T-helper 2 cell treated with Interferon-gamma antibody and Interleukin-4, amounts not matched to agents 5 μg/mL and 100 μg/mL, for 36 hours (primary cell): ENCODE data around the gene CAPN12.
A peak's percentile ranks its signal among the peaks of the same experiment; 100 is the strongest.
"Not testable (repeated sequence)": the region's sequence is repeated elsewhere in the genome, so short reads cannot be mapped to it uniquely, and the experiment has no call there.

Source experiments
- DNase-seq: peaks from one replicate; pipeline ENCODE4 v3.0.0; 2021; ENCODE audit warnings: low spot score
- H3K27ac Mint-ChIP-seq: one replicate; pipeline ENCODE4 v1.8.0; 2021; ENCODE audit warnings: mild to moderate bottlenecking, mixed read lengths
- H3K27me3 Mint-ChIP-seq: one replicate; pipeline ENCODE4 v1.8.0; 2021; ENCODE audit warnings: low read depth, mixed read lengths
- H3K36me3 Mint-ChIP-seq: one replicate; pipeline ENCODE4 v1.8.0; 2021; ENCODE audit warnings: low read depth, mixed read lengths
- H3K4me1 Mint-ChIP-seq: one replicate; pipeline ENCODE4 v1.8.0; 2021; ENCODE audit warnings: low read depth, mixed read lengths
- H3K4me3 Mint-ChIP-seq: one replicate; pipeline ENCODE4 v1.8.0; 2022; ENCODE audit warnings: mild to moderate bottlenecking, moderate library complexity, mixed read lengths
- H3K9me3 Mint-ChIP-seq: one replicate; pipeline ENCODE4 v1.8.0; 2021; ENCODE audit warnings: mixed read lengths

CAPN12 gene, protein sequence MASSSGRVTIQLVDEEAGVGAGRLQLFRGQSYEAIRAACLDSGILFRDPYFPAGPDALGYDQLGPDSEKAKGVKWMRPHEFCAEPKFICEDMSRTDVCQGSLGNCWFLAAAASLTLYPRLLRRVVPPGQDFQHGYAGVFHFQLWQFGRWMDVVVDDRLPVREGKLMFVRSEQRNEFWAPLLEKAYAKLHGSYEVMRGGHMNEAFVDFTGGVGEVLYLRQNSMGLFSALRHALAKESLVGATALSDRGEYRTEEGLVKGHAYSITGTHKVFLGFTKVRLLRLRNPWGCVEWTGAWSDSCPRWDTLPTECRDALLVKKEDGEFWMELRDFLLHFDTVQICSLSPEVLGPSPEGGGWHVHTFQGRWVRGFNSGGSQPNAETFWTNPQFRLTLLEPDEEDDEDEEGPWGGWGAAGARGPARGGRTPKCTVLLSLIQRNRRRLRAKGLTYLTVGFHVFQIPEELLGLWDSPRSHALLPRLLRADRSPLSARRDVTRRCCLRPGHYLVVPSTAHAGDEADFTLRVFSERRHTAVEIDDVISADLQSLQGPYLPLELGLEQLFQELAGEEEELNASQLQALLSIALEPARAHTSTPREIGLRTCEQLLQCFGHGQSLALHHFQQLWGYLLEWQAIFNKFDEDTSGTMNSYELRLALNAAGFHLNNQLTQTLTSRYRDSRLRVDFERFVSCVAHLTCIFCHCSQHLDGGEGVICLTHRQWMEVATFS

DNA sequence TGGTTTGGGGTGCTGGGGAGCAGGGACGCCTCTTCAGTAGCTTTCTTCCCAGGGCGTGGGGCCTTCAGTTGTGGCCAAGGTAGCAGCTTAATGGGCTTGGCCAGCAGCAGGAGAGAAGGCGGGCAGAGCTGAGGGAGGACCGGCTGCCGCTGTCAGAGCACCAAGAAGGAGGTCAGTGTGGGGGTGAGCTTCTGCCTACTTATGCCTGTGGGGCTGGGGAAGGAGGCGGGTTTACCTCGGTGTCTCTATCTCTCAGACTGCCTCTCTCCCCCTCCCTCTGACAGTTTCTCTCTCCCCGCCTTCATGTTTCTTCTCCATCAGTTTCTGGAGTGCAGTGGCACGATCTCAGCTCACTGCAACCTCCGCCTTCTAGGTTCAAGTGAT, at the start of gene CAPN12:
CAPN12 (minus strand) TSS at position 177 of the 384 bp plus-strand sequence. CDS start 309 bp downstream, outside the sequence.
- H3K27me3 Mint-ChIP-seq, result no peaks in the 10 kb centered on the region
- no peaks in the 10 kb centered on the region for H3K9me3 Mint-ChIP-seq
- H3K27ac Mint-ChIP-seq, result peak within 1 kb of the TSS; percentile 36
- H3K4me1 Mint-ChIP-seq, result peaks cover 10% of the 10 kb centered on the region
- H3K4me3 Mint-ChIP-seq, result no peak within 1 kb of the TSS
- no peak for DNase-seq
- no peaks in the 10 kb centered on the region for H3K36me3 Mint-ChIP-seq

DNA sequence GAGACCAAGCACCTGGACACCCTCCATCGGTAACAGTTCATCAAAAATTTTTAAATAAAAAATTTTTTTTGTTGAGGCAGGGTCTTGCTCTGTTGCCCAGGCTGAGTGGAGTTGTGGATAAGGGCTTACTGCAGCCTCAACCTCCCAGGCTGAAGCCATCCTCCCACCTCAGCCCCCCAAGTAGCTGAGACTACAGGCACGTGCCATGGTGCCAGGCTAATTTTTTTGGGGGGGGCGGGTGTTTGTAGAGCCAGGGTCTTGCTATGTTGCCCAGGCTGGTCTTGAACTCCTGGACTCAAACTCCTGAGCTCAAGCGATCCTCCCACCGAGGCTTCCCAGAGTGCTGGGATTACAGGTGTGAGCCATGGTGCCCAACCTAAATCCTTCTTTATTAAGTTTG, 49.4 kb upstream of the CAPN12 start:
- Mint-ChIP-seq H3K9me3 (no peaks in the 10 kb centered on the region), H3K27ac (no peak overlapping the region), H3K4me1 (peaks cover 3% of the 10 kb centered on the region), H3K4me3 (no peak overlapping the region), H3K36me3 (no peaks in the 10 kb centered on the region), H3K27me3 (peaks cover 9% of the 10 kb centered on the region)
- DNase-seq, result no peak

DNA sequence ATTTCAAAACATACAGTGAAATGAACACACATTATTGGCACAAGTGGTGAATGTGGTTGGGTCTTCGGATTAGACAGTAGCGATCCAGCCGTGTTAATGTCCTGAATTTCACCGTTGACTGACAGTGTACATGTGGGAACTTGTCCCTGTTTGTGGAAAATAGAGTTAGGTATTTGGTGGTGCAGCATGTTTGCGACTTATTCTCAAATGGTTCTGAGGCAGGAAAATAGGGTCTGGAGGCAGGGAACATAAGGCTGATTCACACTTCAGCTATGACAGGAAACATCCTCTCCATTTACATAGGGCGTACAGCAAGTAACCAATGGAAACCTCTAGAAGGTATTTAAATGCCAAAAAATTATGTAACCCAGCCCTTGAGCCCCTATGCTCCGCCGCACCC, 48.9 kb upstream of the CAPN12 start:
- Mint-ChIP-seq H3K4me3 (peak overlapping the region; percentile 27), H3K4me1 (peaks cover 3% of the 10 kb centered on the region), H3K27ac (no peak overlapping the region), H3K36me3 (no peaks in the 10 kb centered on the region), H3K27me3 (peaks cover 9% of the 10 kb centered on the region), H3K9me3 (no peaks in the 10 kb centered on the region)
- no peak for DNase-seq

DNA sequence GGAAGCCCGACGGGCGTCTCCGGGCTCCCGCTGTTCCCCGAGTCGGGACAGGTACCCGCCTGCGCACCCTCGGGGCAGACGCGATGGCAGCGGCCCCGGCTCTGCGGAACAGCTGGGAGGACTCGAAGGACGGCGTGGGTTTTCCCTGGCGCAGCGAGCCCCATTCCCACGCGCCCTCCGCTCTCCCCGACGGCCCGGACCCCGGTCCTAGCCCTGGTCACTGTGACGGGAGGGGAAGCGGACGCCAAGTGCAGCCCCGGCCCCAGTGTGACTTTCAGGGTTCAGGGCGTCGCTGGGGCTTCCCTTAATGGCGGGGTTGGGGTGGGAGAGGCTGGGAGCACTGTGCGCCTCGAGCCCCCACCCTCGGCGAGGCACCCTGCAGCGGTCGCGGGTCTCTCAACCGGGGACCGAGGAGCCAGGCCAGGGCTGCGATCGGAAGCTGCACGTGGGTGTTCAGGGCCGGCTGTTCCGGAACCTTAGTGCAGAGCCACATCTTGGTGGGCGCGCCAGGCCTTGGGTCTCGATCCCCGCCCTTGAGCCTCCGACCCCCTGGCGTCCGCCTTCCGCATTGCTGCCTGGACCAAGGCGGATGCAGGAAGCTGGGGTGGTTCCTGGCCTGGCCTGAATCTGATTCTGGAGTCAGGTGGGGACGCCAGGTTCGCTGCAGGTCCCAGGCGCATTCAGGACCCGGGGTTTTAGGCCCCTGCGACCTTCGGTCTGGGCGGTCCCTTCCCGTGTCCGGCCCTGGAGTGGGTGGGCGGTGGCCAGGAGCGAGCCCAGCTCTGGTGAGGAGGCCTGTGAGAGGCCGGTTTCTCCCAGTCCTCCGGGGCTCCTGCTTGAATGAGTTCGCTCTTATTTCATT, 48.2 kb upstream of the CAPN12 start:
- Mint-ChIP-seq H3K36me3 (no peaks in the 10 kb centered on the region), H3K4me3 (no peak overlapping the region), H3K27me3 (peaks cover 9% of the 10 kb centered on the region), H3K27ac (no peak overlapping the region), H3K4me1 (peaks cover 3% of the 10 kb centered on the region), H3K9me3 (no peaks in the 10 kb centered on the region)
- DNase-seq, result no peak

DNA sequence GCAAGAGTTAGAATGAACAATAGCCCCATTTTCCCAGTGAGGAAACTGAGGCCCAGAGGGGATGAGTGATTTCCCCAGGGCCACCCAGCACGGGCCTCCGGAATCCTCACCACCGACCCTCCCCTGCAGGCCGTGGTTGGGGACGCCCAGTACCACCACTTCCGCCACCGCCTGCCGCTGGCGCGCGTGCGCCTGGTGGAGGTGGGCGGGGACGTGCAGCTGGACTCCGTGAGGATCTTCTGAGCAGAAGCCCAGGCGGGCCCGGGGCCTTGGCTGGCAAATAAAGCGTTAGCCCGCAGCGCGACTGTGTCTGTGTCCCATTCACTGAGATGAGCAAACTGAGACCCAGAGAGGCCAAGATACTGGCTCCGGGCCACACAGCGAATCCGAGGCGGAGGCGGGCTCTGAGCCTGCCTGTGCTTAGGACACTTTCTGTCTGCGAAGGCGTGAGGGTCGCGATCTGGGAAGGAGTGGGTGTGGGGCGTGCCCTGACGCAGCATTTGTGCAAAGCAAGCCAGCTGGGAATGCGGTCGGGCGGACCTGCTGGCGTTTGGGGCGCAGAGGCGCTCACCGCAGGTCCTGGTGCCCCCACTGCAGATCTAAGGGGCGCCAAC, 47.3 kb upstream of the CAPN12 start:
- not testable (repeated sequence) for H3K4me3 Mint-ChIP-seq, DNase-seq, H3K27ac Mint-ChIP-seq, H3K36me3 Mint-ChIP-seq, H3K27me3 Mint-ChIP-seq, H3K9me3 Mint-ChIP-seq, H3K4me1 Mint-ChIP-seq

DNA sequence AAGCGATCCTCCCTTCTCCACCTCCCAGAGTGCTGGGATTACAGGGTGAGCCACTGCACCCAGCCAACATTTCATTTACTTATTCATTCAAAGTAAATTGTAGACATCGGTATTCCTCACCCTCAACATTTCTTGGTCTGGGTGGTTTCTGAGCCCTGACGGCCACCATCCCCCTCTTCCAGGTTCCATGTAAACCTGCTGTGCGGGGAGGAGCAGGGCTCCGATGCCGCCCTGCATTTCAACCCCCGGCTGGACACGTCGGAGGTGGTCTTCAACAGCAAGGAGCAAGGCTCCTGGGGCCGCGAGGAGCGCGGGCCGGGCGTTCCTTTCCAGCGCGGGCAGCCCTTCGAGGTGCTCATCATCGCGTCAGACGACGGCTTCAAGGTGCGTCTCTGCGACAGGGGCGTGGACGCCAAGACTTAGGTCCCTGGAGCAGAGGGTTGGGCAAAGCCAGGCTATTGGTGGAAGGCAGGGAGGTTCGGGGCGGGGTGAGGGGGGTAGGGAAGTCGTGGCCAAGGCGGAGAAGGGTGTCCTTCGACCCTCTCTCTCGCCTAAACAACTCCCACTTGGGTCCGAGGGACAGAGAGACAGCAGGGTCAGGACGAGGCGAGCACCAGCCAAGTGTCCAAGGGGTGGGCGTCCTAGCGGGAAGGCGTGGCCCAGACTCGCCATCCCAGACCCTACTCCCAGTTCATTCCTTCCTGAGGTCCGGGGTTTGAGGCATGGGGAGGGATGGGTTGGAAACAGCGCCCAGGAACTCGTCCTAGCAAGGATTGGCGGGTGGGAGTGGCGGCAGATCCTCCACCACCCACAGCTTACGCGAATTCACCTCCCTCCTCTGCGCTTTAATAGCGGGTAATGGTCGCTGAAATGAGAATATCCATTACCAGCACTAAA, 46.5 kb upstream of the CAPN12 start:
- not testable (repeated sequence) for H3K27ac Mint-ChIP-seq, H3K36me3 Mint-ChIP-seq, H3K4me1 Mint-ChIP-seq, H3K4me3 Mint-ChIP-seq, H3K27me3 Mint-ChIP-seq, DNase-seq, H3K9me3 Mint-ChIP-seq

DNA sequence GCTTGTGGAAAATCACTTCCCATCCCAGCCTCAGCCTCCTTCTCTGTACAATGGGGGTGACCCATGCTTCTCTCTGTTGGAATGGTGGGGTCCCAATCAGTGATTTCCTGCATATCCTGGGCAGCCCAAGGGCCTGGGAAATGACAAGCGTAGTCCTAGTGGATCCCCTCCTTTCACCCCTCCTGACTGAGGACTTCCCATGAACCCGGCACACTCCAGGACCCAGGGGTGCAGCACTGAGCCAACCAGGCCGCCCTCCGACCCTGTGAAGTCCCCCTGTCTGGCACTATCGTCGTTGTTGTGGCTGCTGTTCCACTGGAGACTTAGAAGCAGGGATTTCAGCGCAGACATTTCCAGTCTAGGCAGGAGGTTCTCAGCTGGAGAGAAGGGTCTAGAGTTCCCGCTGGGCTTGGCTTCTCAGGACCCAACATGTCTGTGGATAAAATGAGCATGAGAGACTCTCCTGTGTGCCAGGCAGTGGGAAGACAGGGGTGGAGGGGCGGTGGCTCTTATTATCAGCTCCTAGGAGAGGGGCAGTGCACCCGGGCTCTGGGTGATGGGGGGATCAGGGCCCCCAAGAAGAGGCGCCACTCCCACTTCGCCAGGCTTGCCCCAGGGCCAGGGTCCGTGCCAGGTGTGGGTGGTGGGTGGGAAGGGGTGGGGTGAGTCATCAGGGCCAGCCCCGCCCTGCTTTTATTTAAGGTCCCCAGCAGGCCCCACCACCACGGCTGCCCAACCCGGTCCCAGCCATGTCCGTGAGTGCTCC, 44.4 kb upstream of the CAPN12 start, which contains the start of gene LGALS7B:
LGALS7B (plus strand) TSS at position 723 of the 766 bp plus-strand sequence; CDS start at position 750, 27 bp downstream.
- H3K27me3 Mint-ChIP-seq, result no peaks in the 10 kb centered on the region
- H3K27ac Mint-ChIP-seq, result no peak within 1 kb of the TSS
- H3K36me3 Mint-ChIP-seq, result no peaks in the 10 kb centered on the region
- DNase-seq, result no peak
- no peaks in the 10 kb centered on the region for H3K9me3 Mint-ChIP-seq
- peaks cover 3% of the 10 kb centered on the region for H3K4me1 Mint-ChIP-seq
- no peak within 1 kb of the TSS for H3K4me3 Mint-ChIP-seq

DNA sequence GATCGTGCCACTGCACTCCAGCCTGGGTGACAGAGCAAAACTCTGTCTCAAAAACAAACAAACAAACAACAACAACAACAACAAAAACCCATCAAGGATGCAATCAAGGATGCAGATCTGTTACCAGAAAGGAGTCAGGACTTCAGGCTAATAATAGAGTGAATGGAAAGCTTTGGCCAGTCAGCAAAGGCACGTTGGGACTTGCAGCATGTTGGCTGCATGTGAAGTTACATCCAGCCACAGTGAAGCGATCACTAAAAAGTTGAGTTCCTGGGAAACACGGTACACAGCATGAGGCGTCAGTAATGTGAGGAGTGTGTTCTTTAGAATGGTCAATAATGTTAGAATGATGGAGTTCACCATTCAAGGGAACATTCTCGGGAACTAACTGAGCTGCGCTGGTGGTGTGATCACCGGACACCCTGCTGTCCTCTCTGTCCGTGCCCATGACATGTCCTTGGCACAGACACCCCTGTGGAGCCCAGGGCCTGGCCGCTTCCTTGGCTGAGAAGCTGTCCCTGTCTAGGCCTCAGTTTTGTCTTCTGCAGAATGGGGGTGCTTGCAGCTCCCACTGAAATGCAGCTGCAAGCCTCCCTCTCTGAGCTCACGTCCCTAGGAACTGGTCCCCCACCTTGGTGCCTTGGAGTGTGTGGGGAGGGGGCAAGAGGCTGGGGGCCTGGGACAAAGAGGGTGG, 42.4 kb upstream of the CAPN12 start:
- Mint-ChIP-seq H3K27ac (no peak overlapping the region), H3K4me1 (no peaks in the 10 kb centered on the region), H3K9me3 (no peaks in the 10 kb centered on the region), H3K27me3 (no peaks in the 10 kb centered on the region), H3K36me3 (no peaks in the 10 kb centered on the region), H3K4me3 (no peak overlapping the region)
- no peak for DNase-seq

DNA sequence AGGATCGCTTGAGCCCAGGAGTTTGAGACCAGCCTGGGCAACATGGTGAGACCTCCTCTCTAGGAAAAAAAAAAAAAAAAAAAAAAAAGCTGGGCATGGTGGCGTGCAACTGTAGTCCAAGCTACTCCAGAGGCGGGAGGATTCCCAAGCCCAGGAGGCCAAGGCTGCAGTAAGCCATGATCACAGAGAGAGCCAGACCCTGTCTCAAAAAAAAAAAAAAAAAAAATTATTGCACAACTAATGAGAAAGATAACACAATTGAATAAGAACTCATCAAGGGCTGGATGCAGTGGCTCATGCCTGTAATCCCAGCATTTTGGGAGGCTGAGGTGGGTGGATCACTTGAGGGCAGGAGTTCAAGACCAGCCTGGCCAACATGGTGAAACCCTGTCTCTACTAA, 41.8 kb upstream of the CAPN12 start:
- not testable (repeated sequence) for H3K4me3 Mint-ChIP-seq, H3K4me1 Mint-ChIP-seq, DNase-seq, H3K27ac Mint-ChIP-seq, H3K27me3 Mint-ChIP-seq, H3K36me3 Mint-ChIP-seq, H3K9me3 Mint-ChIP-seq

DNA sequence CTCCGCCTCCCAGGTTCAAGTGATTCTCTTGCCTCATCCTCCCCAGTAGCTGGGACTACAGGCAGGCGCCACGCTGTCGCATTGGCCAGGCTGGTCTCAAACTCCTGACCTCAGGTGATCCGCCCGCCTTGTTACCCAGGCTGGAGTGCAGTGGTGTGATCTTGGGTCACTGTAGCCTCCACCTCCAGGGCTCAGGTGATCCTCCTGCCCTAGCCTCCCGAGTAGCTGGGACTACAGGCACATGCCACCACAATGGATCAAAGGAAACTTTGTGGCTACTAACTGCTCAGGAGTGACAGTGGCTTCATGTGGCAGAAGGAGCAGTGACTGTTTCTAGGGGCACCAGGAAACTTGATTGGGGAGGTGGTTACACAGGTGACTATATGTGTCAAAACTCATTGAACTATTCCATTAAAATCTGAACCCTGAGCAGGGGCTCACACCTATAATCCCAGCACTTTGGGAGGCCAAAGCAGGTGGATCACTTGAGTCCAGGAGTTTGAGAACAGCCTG, 41.0 kb upstream of the CAPN12 start:
- no peak overlapping the region for H3K4me3 Mint-ChIP-seq
- no peak for DNase-seq
- H3K27me3 Mint-ChIP-seq, result peaks cover 3% of the 10 kb centered on the region

DNA sequence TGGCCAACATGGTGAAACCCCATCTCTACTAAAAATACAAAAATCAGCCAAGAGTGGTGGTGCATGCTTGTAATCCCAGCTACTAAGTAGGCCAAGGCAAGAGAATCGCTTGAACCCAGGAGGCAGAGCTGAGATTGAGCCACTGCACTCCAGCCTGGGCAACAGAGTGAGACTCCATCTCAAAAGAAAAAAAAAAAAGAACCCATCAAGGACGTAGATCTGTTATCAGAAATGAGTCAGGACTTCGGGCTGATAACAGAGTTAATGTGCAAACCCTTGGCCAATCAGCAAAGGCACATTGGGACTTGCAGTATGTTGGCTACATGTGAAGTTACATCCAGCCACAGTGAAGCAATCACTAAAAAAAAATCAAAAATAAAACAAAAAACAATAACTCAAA, 40.0 kb upstream of the CAPN12 start:
- H3K27ac Mint-ChIP-seq, result no peak overlapping the region
- H3K9me3 Mint-ChIP-seq, result no peaks in the 10 kb centered on the region
- no peak for DNase-seq
- H3K27me3 Mint-ChIP-seq, result peaks cover 3% of the 10 kb centered on the region
- no peaks in the 10 kb centered on the region for H3K4me1 Mint-ChIP-seq
- no peaks in the 10 kb centered on the region for H3K36me3 Mint-ChIP-seq
- H3K4me3 Mint-ChIP-seq, result no peak overlapping the region

More for the DNA sequence above, 41.0 kb upstream of the CAPN12 start:
- Mint-ChIP-seq H3K9me3 (no peaks in the 10 kb centered on the region), H3K36me3 (no peaks in the 10 kb centered on the region), H3K27ac (no peak overlapping the region), H3K4me1 (no peaks in the 10 kb centered on the region)

DNA sequence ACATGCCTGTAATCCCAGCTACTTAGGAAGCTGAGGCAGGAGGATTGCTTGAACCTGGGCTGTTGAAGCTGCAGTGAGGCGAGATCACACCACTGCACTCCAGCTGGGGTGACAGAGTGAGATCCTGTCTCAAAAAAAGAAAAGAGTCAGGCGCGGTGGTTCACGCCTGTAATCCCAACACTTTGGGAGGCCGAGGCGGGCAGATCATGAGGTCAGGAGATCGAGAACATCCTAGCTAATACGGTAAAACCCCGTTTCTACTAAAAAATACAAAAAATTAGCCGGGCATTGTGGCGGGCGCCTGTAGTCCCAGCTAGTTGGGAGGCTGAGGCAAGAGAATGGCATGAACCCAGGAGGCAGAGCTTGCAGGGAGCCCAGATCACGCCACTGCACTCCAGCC, 37.9 kb upstream of the CAPN12 start:
- not testable (repeated sequence) for H3K4me3 Mint-ChIP-seq, H3K9me3 Mint-ChIP-seq, H3K27ac Mint-ChIP-seq, H3K36me3 Mint-ChIP-seq, H3K27me3 Mint-ChIP-seq, H3K4me1 Mint-ChIP-seq, DNase-seq
